ENCODE data around the gene ZFP57. TPM values are rescaled to one million over a fixed set of nuclear protein-coding genes. Genes with fewer than 3 reads are reported as not detected.
A peak's percentile ranks its signal among the peaks of the same experiment; 100 is the strongest.

The ZFP57 gene
- total RNA-seq, 1 experiment from 2014 or later, result not detected

- no peak for ATAC-seq
- intact Hi-C loops (cut with micrococcal nuclease), result no loop called here
- Histone ChIP-seq H3K27me3 (ENCODE audit: low read length) (no peaks in the 10 kb centered on the region; the same call in 1 of the 2 replicates), H3K9me2 (replicated peaks; ENCODE audit: low read length) (no peaks in the 10 kb centered on the region), H3K9me3 (ENCODE audit: low read length) (no peaks in the 10 kb centered on the region), H4K20me1 (ENCODE audit: low read length) (no peaks in the 10 kb centered on the region), H3K4me2 (ENCODE audit: low read length) (no peak overlapping the region), H3K4me3 (ENCODE audit: low read length) (no peak overlapping the region), H3K27ac (ENCODE audit: low read length) (no peak overlapping the region), H3K9ac (ENCODE audit: low read length) (no peak overlapping the region), H3K79me2 (ENCODE audit: low read length) (no peaks in the 10 kb centered on the region), H2AFZ (ENCODE audit: low read length) (no peak overlapping the region), H3F3A (ENCODE audit: low read length, unreplicated experiment) (no peaks in the 10 kb centered on the region), H3K36me3 (ENCODE audit: low read depth, low read length) (no peaks in the 10 kb centered on the region), H3K4me1 (ENCODE audit: insufficient read depth, low read length) (no peaks in the 10 kb centered on the region)
- DNase-seq, result no peak
- BruUV-seq (replicated peaks), result no TSS peak
- TF ChIP-seq CTCF (conservative IDR thresholded peaks at IDR 0.05; ENCODE audit: low read depth, low read length) (no peak), EZH2 (IDR thresholded peaks at IDR 0.05; ENCODE audit: low read length, unreplicated experiment) (no peak), EZH2phosphoT487 (IDR thresholded peaks at IDR 0.05; ENCODE audit: borderline replicate concordance, low read length) (no peak)
- ChIA-PET CTCF (no interaction called here), POLR2A (ENCODE audit: unreplicated experiment) (no interaction called here)
These were observed 25.3 kb downstream of the ZFP57 start for GRCh38 chr6:29655658-29656057.

GRCh38 chr6:29653452-29654038 lies 27.4 kb downstream of the ZFP57 start:
- H3F3A ChIP-seq (ENCODE audit: low read length, unreplicated experiment), result no peaks in the 10 kb centered on the region
- no peak overlapping the region for H3K4me3 ChIP-seq (ENCODE audit: low read length)
- H3K4me2 ChIP-seq (ENCODE audit: low read length), result no peak overlapping the region
- TF ChIP-seq EZH2 (IDR thresholded peaks at IDR 0.05; ENCODE audit: low read length, unreplicated experiment) (no peak), CTCF (conservative IDR thresholded peaks at IDR 0.05; ENCODE audit: low read depth, low read length) (peak; percentile 84)
- ChIA-PET CTCF (interaction anchor here (0.6 to 2.6 kb wide), 9 partner anchors 10 to 814 kb away, joined by 3 to 11 read pairs (median 4); partner anchors contain the start of gene GABBR1), POLR2A (ENCODE audit: unreplicated experiment) (interaction anchor here (0.5 kb wide), 1 partner anchor 559 kb away, joined by 13 read pairs; no protein-coding TSS in a partner anchor)
- no peak overlapping the region for H3K27ac ChIP-seq (ENCODE audit: low read length)
- no peak overlapping the region for H3K9ac ChIP-seq (ENCODE audit: low read length)
- DNase-seq (peak; percentile 70), ATAC-seq (no peak)
- no peaks in the 10 kb centered on the region for H3K9me2 ChIP-seq (replicated peaks; ENCODE audit: low read length)
- H3K36me3 ChIP-seq (ENCODE audit: low read depth, low read length), result no peaks in the 10 kb centered on the region
- H4K20me1 ChIP-seq (ENCODE audit: low read length), result no peaks in the 10 kb centered on the region
- H3K4me1 ChIP-seq (ENCODE audit: insufficient read depth, low read length), result no peaks in the 10 kb centered on the region; the same call in none of the 2 replicates
- H2AFZ ChIP-seq (ENCODE audit: low read length), result no peak overlapping the region
- H3K79me2 ChIP-seq (ENCODE audit: low read length), result no peaks in the 10 kb centered on the region
- no peaks in the 10 kb centered on the region for H3K9me3 ChIP-seq (ENCODE audit: low read length)
- no peaks in the 10 kb centered on the region for H3K27me3 ChIP-seq (ENCODE audit: low read length)
- no TSS peak for BruUV-seq (replicated peaks)
- intact Hi-C loops (cut with micrococcal nuclease), result loop anchor here (5.0 kb wide), 1 partner anchor 184 kb away; no protein-coding TSS in a partner anchor

DNA sequence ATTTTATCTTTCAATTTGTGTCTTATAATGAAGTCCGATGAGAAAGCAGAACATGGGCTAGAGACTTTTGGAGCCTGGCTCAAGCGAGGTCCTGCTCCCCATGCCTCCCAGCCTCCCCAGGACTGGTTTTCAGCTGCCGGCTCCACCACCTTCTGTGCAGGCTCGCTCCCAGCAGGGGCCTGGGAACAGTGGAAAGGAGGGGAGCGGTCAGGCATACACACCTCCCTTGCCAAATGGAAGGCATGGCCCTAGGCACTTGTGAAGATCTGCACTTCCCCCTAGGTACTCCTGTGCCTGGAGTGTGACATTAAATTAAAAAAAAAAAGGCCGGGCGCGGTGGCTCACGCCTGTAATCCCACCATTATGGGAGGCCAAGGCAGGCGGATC lies 28.8 kb downstream of the ZFP57 start:
- H3K4me3 ChIP-seq (ENCODE audit: low read length), result no peak overlapping the region
- no peaks in the 10 kb centered on the region for H3K9me3 ChIP-seq (ENCODE audit: low read length)
- ChIA-PET CTCF (interaction anchor here (0.9 to 2.6 kb wide), 3 partner anchors 9 to 44 kb away, joined by 5 to 11 read pairs (median 8); partner anchors contain the start of gene GABBR1), POLR2A (ENCODE audit: unreplicated experiment) (no interaction called here)
- H3F3A ChIP-seq (ENCODE audit: low read length, unreplicated experiment), result no peaks in the 10 kb centered on the region
- H3K4me2 ChIP-seq (ENCODE audit: low read length), result no peak overlapping the region
- H3K4me1 ChIP-seq (ENCODE audit: insufficient read depth, low read length), result no peaks in the 10 kb centered on the region; the same call in none of the 2 replicates
- ATAC-seq (no peak), DNase-seq (no peak)
- H3K27ac ChIP-seq (ENCODE audit: low read length), result no peak overlapping the region
- no peaks in the 10 kb centered on the region for H3K9me2 ChIP-seq (replicated peaks; ENCODE audit: low read length)
- no peaks in the 10 kb centered on the region for H3K79me2 ChIP-seq (ENCODE audit: low read length)
- intact Hi-C loops (cut with micrococcal nuclease), result loop anchor here (5.0 kb wide), 1 partner anchor 185 kb away; no protein-coding TSS in a partner anchor
- H2AFZ ChIP-seq (ENCODE audit: low read length), result no peak overlapping the region
- H3K36me3 ChIP-seq (ENCODE audit: low read depth, low read length), result no peaks in the 10 kb centered on the region
- H3K27me3 ChIP-seq (ENCODE audit: low read length), result no peaks in the 10 kb centered on the region
- BruUV-seq (replicated peaks), result no TSS peak
- H3K9ac ChIP-seq (ENCODE audit: low read length), result no peak overlapping the region
- no peak for TF ChIP-seq CTCF (conservative IDR thresholded peaks at IDR 0.05; ENCODE audit: low read depth, low read length)
- TF ChIP-seq EZH2phosphoT487 (IDR thresholded peaks at IDR 0.05; ENCODE audit: borderline replicate concordance, low read length), result no peak
- TF ChIP-seq EZH2 (IDR thresholded peaks at IDR 0.05; ENCODE audit: low read length, unreplicated experiment), result no peak
- no peaks in the 10 kb centered on the region for H4K20me1 ChIP-seq (ENCODE audit: low read length)
